Measurements from ENCODE around the gene SYNE1.

GRCh38 chr6:152301765-152302568, 335.2 kb downstream of the SYNE1 start:
- TF ChIP-seq POLR2A (IDR thresholded peaks at IDR 0.05), result peak in 1 of 2 donors; percentile 61
- TF ChIP-seq CTCF (IDR thresholded peaks at IDR 0.05), result peak; percentile 60 to 88 (median 73)
- TF ChIP-seq EP300 (IDR thresholded peaks at IDR 0.05), result peak in 1 of 2 donors; percentile 79
